A673 (cell line): Measurements from ENCODE around the gene RFTN1.

Source experiments
- CTCF ChIP-seq: fragments of 300-800, 200-600 bp; sonication (generic); conservative IDR thresholded peaks from 2 replicates; pipeline ENCODE4 v1.5.1; 2017; ENCODE audit warnings: low read depth, mild to moderate bottlenecking, antibody characterized with exemption, low read length, moderate library complexity, mixed read lengths
- EZH2 ChIP-seq: fragments of 200-600 bp; sonication (generic); IDR thresholded peaks from 2 replicates; pipeline ENCODE4 v1.6.1; 2017; ENCODE audit warnings: borderline replicate concordance, low read depth, mild to moderate bottlenecking, mixed read lengths, antibody characterized with exemption, low read length; ENCODE audit not compliant: poor library complexity, severe bottlenecking

DNA sequence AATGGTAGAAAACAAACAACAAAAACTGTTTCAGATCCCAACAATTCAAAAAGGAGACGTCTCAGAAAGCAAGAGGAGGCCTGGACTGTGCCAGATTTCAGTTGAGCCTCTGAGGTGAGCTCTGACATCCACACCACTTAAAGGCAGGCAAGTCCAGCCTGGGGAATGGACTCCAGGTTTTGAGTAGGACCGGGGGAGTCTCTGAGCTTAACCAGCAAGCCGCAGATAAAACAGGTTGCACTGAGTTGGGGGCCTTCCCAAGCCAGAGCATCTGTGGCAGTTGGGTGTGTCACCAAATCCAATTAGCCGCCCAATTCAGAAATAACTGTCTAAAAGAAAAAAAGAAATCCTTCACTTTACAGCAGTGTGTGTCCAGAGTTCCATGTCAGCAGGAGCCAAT is 193.8 kb downstream of the RFTN1 start:
- TF ChIP-seq CTCF (no peak; the same call in 1 of the 2 replicates), EZH2 (no peak)
